Activated CD8-positive, alpha-beta memory T cell treated with anti-CD3 and anti-CD28 coated beads for 48 hours (primary cell): ENCODE data around the gene DYSF.

ENCODE experiments used
- DNase-seq, 3 experiments: peaks; one replicate each; pipeline ENCODE4 v3.0.0-alpha.2; 2020; ENCODE audit warnings: low read depth in 2 of 3, low spot score in 2 of 3

The DYSF gene

DNA sequence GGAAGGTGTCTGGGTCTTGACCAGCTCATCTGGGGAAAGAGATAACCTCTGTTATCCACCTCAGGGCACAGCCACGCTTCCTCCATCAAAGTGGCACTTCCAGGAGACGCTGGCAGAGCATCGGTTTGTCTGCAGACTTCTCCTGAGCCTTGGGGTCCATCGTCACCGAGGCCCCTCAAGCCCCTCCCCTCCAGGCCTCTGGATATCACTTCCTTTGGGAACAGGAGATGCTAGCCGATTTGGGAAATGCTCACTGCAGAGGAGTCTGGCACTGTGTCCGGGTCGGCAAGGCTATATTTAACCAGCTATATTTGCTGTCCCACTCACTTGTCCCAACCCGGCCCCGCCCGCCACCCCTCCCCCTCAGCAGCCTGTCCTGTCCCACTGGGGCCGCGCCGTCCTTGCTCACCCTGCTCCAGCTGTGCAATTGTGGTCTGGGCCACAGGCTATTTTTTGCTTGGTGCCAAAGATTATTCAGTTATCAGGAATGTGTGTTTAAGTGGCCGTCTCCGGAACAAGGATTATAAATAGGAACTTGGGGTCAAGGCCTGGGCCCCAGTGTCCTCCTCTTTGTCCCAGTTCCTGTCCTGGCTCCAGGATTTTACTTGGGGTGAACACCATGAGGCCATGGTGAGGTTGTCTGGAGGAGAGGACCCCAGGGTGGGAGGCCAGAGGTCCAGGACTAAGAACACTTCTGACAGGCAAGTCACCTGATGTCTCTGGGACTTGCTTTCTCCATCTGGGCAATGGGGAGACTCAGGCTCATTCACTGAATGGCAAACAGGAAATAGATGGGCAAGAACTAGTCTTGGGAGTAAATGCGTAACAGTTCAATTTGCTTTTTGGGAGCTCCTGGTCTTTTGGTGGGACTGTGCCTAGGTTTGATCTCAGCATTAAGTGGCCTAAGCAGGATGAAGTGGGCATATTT, 263.6 kb downstream of the DYSF start:
- no peak for DNase-seq

- DNase-seq = no peak
These were observed 265.3 kb downstream of the DYSF start for GRCh38 chr2:71718686-71719085.

- no peak for DNase-seq
These were observed 266.3 kb downstream of the DYSF start for GRCh38 chr2:71719520-71720282.

GRCh38 chr2:71720283-71720560, 266.9 kb downstream of the DYSF start:
- no peak for DNase-seq

- no peak for DNase-seq
These were observed 267.4 kb downstream of the DYSF start for GRCh38 chr2:71720596-71721361.

DNA sequence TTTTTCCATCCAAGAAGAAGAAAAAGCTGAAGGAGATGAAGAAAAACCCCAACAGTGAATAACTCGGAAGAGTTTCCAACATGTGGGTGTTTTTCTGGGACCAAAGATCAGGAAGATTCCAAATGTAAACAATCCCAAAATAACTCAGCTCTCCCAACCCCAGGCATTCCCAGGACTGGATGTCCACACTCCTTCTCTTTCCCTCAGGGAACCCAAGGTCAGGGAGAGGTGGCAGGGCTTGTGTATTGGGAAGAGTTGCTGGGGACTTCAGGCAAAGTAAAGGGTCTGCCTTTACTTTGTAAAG, 268.0 kb downstream of the DYSF start:
- DNase-seq = no peak

- no peak for DNase-seq
These were observed 268.3 kb downstream of the DYSF start for GRCh38 chr2:71721669-71722068.

- DNase-seq = no peak
These were observed 268.9 kb downstream of the DYSF start for GRCh38 chr2:71722286-71722685.

DNA sequence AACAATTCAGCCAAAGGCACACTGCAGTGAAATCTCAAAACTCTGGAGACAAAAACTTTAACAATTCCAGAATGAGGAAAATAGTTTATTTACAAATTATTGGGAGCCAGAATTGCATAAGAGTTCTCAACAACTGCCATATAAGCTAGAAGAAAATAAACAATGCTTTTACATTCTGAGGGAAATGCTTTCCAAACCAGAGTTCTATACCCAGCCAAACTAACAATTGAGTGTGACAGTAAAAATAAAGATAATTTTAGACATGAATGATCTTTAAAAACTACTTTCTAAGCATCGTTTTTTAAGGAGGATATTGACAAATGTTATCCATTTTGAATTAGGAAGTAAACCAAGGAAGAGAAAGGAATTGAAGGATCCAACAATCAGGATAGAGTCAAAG, 271.4 kb downstream of the DYSF start:
- no peak for DNase-seq

DNA sequence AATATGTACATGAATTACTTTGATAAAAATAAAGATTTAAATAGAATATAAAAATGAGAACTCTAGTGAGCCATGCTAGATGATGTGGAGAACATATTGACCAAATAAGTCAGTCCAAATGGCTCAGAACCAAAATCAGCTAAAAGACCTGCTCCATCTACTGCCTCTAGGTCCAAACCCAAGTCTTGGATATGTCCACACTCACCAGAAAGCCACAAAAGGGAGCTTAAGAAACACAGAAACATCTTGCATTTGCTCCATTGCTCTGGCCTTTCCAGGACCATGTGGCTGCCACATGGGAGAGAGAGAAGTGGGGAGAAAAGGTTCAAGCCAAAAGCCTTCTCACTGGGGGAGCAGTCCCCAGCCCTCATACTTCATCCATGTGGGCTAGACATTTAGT, 272.5 kb downstream of the DYSF start:
- no peak for DNase-seq

DNA sequence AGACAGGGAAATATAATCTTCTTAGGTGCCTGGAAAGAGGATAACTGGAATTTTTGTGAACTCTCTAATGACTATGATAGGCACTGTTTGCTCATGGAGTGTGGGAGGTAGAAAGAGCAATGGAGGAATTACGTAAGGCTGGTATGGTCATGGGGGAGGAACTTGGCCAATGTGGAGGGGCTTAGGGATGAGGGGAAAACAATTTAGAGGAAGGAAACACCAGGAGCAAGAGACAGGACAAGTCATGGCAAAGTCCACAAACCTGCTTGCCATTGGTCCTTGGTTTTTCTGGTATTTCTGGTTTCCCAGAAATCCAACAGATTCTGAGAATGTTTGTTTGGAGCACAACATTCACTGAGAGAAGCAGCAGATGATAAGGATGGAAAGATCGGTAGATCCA, 274.2 kb downstream of the DYSF start:
- no peak for DNase-seq

DNA sequence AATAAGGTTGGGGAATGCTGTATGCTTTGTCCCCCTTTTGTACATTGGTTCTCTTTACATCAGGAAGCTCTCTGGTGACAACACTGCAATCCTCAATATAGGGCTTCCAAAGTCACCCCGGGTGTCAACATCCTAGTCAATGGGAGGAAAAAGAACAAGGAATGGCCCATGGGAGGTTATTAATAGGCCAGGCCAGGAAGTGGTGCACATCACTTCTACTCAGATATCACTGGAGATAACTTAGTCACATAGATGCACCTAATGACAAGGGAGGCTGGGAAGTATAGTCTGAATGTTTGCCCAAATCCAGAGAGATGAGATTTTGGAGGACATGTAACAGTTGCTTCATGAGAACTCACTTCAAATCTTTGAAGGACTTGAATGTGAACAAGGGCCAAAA, 274.7 kb downstream of the DYSF start:
- DNase-seq = no peak

GRCh38 chr2:71730785-71731383, 277.5 kb downstream of the DYSF start:
- DNase-seq = no peak

GRCh38 chr2:71734620-71735019, 281.3 kb downstream of the DYSF start:
- DNase-seq = no peak

DNA sequence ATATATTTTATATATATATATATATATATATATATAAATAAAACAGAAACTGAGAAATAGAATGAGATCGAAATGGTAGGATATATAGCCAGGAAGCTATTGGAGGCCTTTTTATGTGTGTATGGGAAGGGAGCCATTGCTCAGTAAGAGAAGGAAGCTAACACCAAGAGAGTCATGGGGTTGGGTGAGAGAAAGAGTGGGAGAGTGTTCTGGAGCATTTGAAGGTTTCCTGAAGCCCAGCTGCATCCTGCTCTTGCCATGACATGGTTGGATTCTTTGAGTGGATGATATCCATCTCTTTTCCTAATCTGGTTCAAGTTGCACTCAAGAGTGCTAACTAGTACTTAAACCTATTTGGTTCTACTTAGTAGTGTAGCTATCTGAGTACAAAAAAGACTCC, 282.3 kb downstream of the DYSF start:
- no peak for DNase-seq
